ENCODE results near the gene RETREG1.

GRCh38 chr5:16538006-16538405, 78.8 kb downstream of the RETREG1 start:
- TF ChIP-seq NFRKB (IDR thresholded peaks at IDR 0.05) (no peak), CTCF (CRISPR knock-in tag; IDR thresholded peaks at IDR 0.05) (no peak), ZNF546 (CRISPR knock-in tag; conservative IDR thresholded peaks at IDR 0.05) (no peak), POLR2AphosphoS5 (IDR thresholded peaks at IDR 0.05; ENCODE audit: low read depth, low read length) (no peak), CREM (IDR thresholded peaks at IDR 0.05) (no peak), CREM (CRISPR knock-in tag; IDR thresholded peaks at IDR 0.05) (no peak), EZH2 (conservative IDR thresholded peaks at IDR 0.05; ENCODE audit: low read depth, low read length) (no peak), ZNF556 (CRISPR knock-in tag; IDR thresholded peaks at IDR 0.05; ENCODE audit: borderline replicate concordance) (no peak), ARNT (IDR thresholded peaks at IDR 0.05) (no peak), ZNF20 (CRISPR knock-in tag; IDR thresholded peaks at IDR 0.05) (no peak), ATF7 (IDR thresholded peaks at IDR 0.05) (no peak), ATF7 (CRISPR knock-in tag; IDR thresholded peaks at IDR 0.05) (no peak), EP300 (IDR thresholded peaks at IDR 0.05; ENCODE audit: low read depth in 2 of 2, low read length in 2 of 2) (no peak), EP300 (CRISPR knock-in tag; IDR thresholded peaks at IDR 0.05; ENCODE audit: borderline replicate concordance) (no peak), BCL3 (CRISPR knock-in tag; IDR thresholded peaks at IDR 0.05) (no peak), NFE2L1 (CRISPR knock-in tag; IDR thresholded peaks at IDR 0.05; ENCODE audit: borderline replicate concordance) (no peak)
- TF ChIP-seq, protein P1, sequence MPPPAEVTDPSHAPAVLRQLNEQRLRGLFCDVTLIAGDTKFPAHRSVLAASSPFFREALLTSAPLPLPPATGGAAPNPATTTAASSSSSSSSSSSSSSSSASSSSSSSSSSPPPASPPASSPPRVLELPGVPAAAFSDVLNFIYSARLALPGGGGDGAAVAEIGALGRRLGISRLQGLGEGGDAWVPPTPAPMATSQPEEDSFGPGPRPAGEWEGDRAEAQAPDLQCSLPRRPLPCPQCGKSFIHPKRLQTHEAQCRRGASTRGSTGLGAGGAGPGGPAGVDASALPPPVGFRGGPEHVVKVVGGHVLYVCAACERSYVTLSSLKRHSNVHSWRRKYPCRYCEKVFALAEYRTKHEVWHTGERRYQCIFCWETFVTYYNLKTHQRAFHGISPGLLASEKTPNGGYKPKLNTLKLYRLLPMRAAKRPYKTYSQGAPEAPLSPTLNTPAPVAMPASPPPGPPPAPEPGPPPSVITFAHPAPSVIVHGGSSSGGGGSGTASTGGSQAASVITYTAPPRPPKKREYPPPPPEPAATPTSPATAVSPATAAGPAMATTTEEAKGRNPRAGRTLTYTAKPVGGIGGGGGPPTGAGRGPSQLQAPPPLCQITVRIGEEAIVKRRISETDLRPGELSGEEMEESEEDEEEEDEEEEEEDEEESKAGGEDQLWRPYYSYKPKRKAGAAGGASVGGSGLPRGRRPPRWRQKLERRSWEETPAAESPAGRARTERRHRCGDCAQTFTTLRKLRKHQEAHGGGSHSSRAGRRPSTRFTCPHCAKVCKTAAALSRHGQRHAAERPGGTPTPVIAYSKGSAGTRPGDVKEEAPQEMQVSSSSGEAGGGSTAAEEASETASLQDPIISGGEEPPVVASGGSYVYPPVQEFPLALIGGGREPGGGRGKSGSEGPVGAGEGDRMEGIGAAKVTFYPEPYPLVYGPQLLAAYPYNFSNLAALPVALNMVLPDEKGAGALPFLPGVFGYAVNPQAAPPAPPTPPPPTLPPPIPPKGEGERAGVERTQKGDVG (CRISPR knock-in tag; IDR thresholded peaks at IDR 0.05; ENCODE audit: borderline replicate concordance): no peak

All from HepG2 (cell line).